Daoy (cell line): Measurements from ENCODE around the gene PDE8B. TPM values are rescaled to one million over a fixed set of nuclear protein-coding genes. Genes with fewer than 3 reads are reported as not detected.
A peak's percentile ranks its signal among the peaks of the same experiment; 100 is the strongest.

Experiments used
- DNase-seq: peaks from one replicate; pipeline ENCODE4 v3.0.0-alpha.2; 2015; ENCODE audit warnings: low read depth
- total RNA-seq: library from RNA; depleted of rRNA; stranded (reverse); fragments of >200 nt; shearing (Covaris generic); gene quantifications from 2 replicates; pipeline ENCODE4 v1.2.3, GENCODE V29; 2014

PDE8B gene
- total RNA-seq, 1 experiment from 2014 or later: 0.29 TPM

DNA sequence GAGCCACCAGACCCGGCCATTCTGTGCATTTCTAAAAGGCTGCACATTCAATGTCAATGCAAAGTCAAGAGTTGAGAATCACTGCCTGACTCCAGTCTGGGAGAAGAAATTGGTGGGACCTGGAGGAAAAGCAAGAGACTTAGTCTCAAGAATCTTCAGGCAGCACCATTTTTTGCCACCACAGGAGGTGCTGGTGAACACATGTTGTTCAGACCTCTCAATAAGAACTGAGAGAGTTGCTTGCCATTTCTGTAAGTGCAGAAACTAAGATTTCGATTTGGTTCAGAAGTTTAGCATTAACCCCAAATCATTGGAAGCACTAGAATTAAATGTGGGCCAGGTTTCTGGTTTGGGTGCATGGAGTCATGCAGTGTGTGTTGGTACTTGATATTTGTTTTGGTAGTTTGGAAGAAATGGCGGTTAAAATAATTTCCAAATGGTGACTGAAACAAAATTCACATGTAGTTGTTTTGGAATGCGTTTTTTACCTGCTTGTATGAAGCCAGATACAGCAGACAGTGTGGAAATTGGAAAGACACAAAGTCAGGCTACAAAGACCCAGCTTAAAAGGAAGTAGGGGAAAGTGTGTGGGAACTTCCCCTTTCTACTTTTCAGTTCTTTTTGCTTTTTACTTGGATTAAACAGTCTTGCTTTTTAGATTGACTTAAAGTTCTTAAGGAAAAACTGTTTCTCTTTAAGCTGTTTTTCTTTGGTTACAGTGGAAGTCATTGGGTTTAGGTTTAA is 20.4 kb downstream of the PDE8B start:
- no peak for DNase-seq

DNA sequence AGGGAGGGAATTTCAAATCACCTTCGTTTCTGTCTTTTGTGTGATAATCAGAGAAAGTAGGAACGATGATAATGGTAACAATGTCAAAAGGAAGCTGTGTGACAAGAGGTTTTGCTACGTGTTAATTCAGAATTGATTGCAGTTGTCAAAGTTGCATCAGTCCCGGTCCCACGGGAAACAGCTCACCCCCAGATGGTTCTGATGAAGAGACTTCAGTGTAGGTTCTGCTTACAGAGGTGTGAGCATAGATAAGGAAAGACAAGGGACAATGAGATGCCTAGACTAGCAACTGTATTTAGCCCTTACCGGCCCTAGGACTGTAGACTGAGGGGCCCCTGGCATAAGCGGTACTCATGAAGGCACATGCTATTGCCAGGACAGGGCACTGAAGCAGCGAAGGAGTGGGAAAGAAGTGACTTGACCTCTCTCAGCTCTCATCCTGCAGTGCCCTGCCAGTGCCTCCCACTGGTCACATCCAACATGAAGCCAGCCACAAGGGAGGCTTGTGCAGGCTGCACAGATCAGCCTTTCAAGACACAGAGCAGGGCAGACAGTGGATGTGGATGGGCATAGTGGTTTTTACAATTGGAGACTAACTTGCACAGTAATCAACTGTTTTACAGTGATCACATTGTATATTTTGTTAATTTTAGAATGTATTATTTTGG is 21.1 kb downstream of the PDE8B start:
- no peak for DNase-seq

GRCh38 chr5:77232574-77233358 is 22.3 kb downstream of the PDE8B start:
- DNase-seq: peak; percentile 78

- no peak for DNase-seq
Observed at GRCh38 chr5:77235846-77236721, 25.6 kb downstream of the PDE8B start.

GRCh38 chr5:77239126-77239741 is 28.8 kb downstream of the PDE8B start:
- no peak for DNase-seq

GRCh38 chr5:77241444-77241843 is 31.0 kb downstream of the PDE8B start:
- no peak for DNase-seq

DNA sequence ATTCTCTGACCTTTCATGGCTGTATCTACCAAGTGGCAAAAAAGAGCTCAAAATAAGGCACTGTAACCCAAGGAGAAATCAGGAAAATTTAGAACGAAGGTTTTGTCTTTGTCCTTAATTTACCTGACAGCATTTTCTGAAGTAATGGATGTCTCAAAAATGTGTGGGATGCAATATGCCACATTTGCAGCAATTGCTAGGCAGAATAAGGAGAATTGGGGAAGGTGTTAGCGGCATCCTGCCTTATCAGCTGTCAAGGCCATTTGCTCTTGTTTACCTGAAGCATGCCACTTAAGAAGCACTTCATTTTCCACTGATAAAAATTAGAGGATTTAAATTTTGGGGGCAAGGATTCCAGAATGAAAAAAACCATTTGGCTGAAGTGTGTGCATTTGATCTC is 39.0 kb downstream of the PDE8B start:
- no peak for DNase-seq

GRCh38 chr5:77250021-77250420 is 39.5 kb downstream of the PDE8B start:
- DNase-seq: no peak

DNA sequence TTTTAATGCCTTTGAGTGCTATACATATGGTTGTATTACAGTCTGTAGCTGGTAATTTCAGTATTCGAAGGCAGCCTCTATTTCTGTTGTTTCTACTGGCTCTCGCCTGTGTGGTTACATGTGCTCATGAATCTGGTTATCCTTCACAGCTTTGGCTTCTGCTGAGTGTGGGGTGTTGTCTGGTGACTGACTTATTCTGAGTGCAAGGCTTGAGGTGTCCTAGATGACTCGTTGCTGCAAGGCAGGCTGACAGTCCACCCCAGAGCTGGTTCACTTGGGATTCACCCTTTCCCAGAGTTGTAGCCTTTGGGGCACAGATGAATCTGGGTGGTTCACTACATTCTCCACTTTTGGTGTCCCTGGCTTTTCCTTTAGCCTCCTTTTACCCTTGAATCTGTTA is 41.4 kb downstream of the PDE8B start:
- DNase-seq: no peak

DNA sequence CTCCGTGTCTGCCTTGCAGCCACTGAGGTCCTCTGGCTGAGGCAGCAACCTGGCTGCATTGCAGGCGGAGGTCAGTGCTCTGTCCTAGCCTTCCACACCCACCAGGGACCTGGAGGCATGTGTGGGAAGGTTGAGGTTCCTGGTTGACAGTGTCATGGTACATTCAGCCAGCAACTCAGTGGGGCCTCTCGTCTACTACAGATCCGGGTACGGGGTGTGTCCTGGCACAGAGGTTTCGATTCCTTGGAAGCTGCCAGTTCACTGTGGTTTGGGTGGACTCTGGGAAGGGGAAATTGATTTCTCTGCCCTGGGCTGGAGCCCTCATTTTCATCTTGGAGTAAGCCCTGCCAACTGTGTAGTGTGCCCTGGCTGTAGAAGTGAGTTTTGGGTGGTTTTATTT is 45.1 kb downstream of the PDE8B start:
- peak; percentile 20 for DNase-seq

- no peak for DNase-seq
Observed at GRCh38 chr5:77256406-77256805, 45.9 kb downstream of the PDE8B start.

DNA sequence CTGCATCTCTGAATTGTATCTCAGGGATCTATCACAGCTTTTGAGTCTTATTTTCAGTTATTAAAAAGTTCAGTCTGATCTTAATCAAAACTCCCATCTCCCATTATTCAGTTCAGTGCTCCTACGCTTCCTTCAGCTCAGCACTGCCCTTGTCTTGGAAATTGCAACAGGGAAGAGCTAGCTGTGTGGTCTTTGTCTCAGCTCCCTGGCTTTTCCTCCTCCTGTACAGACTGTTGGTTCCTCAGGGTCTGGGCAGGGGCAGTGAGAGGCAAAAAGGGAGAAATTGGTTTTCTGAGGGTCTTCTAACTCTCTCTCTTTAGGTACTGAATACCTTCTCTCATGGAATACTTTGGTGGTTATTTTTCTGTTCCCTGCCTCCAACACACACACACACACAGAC is 48.2 kb downstream of the PDE8B start:
- no peak for DNase-seq

- DNase-seq: peak; percentile 17
Observed at GRCh38 chr5:77259476-77259875, 49.0 kb downstream of the PDE8B start.

- DNase-seq: no peak
Observed at GRCh38 chr5:77262697-77263096, 52.2 kb downstream of the PDE8B start.

- peak; percentile 21 for DNase-seq
Observed at GRCh38 chr5:77266291-77266690, 55.8 kb downstream of the PDE8B start.

DNA sequence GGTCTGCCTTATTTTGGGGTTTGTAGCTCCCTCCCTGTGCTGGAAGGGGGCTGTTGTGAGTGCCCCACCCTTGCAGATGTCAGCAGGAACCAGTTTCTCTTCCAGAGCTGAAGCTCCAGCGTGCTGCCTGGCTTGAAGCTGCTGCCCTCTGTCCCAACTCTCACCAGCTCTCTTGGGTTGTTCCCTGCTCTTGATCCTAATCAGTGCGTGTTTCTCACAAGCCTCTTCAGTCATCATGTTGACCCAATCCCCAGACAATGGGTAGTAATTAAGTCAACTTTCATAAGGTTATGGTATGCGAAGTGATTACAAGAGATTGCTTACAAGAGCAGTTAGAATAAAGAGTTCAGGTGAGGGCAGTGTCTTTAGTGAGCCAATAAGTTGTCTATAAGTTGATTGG is 57.0 kb downstream of the PDE8B start:
- no peak for DNase-seq

- no peak for DNase-seq
Observed at GRCh38 chr5:77272206-77272605, 61.7 kb downstream of the PDE8B start.

- DNase-seq: no peak
Observed at GRCh38 chr5:77277759-77278158, 67.3 kb downstream of the PDE8B start.

GRCh38 chr5:77280036-77280435 is 69.6 kb downstream of the PDE8B start:
- no peak for DNase-seq

GRCh38 chr5:77281969-77282336 is 71.5 kb downstream of the PDE8B start:
- no peak for DNase-seq

- peak; percentile 43 for DNase-seq
Observed at GRCh38 chr5:77282337-77283027, 72.0 kb downstream of the PDE8B start.
